GM23338 (cell line): Measurements from ENCODE around the gene DAZAP1. TPM values are rescaled to one million over a fixed set of nuclear protein-coding genes. Genes with fewer than 3 reads are reported as not detected.

Source experiments
- ATAC-seq: fragments of 200-7000 bp; cut with Tn5 transposase; 3 replicates; pipeline ENCODE4 v1.9.1; 2020
- DNase-seq: peaks from one replicate; pipeline ENCODE4 v3.0.0-alpha.2; 2015; ENCODE audit warnings: low spot score
- H2AFZ ChIP-seq: fragments of 200-600 bp; sonication (generic); 2 replicates; pipeline ENCODE4 v1.8.0; 2016; ENCODE audit warnings: antibody characterized with exemption, mild to moderate bottlenecking, moderate library complexity
- H3F3A ChIP-seq: fragments of 200-600 bp; sonication (generic); replicated peaks from 2 replicates; pipeline ENCODE4 v1.8.0; 2017; ENCODE audit warnings: antibody characterized with exemption, mixed run types, low read depth
- H3K27ac ChIP-seq: fragments of 200-600 bp; sonication (generic); 2 replicates; pipeline ENCODE4 v1.6.1; 2016; ENCODE audit warnings: low read depth
- H3K27me3 ChIP-seq: fragments of 200-600 bp; sonication (generic); 2 replicates; pipeline ENCODE4 v1.8.0; 2016; ENCODE audit warnings: mild to moderate bottlenecking, mixed run types, moderate library complexity; ENCODE audit not compliant: insufficient read depth
- H3K36me3 ChIP-seq: fragments of 200-600 bp; sonication (generic); 2 replicates; pipeline ENCODE4 v1.8.0; 2016; ENCODE audit warnings: mild to moderate bottlenecking; ENCODE audit not compliant: insufficient read depth
- H3K4me1 ChIP-seq: fragments of 200-600 bp; sonication (generic); 2 replicates; pipeline ENCODE4 v1.8.0; 2016; ENCODE audit warnings: mild to moderate bottlenecking, moderate library complexity; ENCODE audit not compliant: insufficient read depth
- H3K4me2 ChIP-seq: fragments of 200-600 bp; sonication (generic); 2 replicates; pipeline ENCODE4 v1.7.1; 2017; ENCODE audit warnings: mixed run types
- H3K4me3 ChIP-seq: fragments of 200-600 bp; sonication (generic); 2 replicates; pipeline ENCODE4 v1.6.1; 2016; ENCODE audit warnings: mixed run types
- H3K79me2 ChIP-seq: fragments of 200-600 bp; sonication (generic); replicated peaks from 2 replicates; pipeline ENCODE4 v1.8.0; 2017; ENCODE audit warnings: mild to moderate bottlenecking; ENCODE audit not compliant: insufficient read depth
- H3K9me2 ChIP-seq: fragments of 200-600 bp; sonication (generic); 2 replicates; pipeline ENCODE4 v1.8.0; 2017; ENCODE audit not compliant: insufficient read depth
- H4K20me1 ChIP-seq: fragments of 200-600 bp; sonication (generic); replicated peaks from 2 replicates; pipeline ENCODE4 v1.8.0; 2017; ENCODE audit warnings: mild to moderate bottlenecking; ENCODE audit not compliant: insufficient read depth
- H3K27ac Mint-ChIP-seq: 2 replicates; pipeline ENCODE4 v1.8.0; 2020; ENCODE audit warnings: inconsistent platforms, mild to moderate bottlenecking, moderate library complexity, mixed read lengths
- H3K27me3 Mint-ChIP-seq: 3 replicates; pipeline ENCODE4 v1.8.0; 2022; ENCODE audit warnings: low read depth, mild to moderate bottlenecking, moderate library complexity, mixed read lengths, inconsistent platforms; ENCODE audit not compliant: insufficient read depth, poor library complexity
- H3K36me3 Mint-ChIP-seq: 3 replicates; pipeline ENCODE4 v1.8.0; 2021; ENCODE audit warnings: low read depth, mild to moderate bottlenecking, inconsistent platforms, moderate library complexity, mixed read lengths
- H3K4me1 Mint-ChIP-seq: 3 replicates; pipeline ENCODE4 v1.8.0; 2020; ENCODE audit warnings: mild to moderate bottlenecking, inconsistent platforms, mixed read lengths
- H3K4me3 Mint-ChIP-seq: 3 replicates; pipeline ENCODE4 v1.8.0; 2021; ENCODE audit warnings: moderate library complexity, mild to moderate bottlenecking, inconsistent platforms, mixed read lengths
- H3K9me3 Mint-ChIP-seq: 3 replicates; pipeline ENCODE4 v1.8.0; 2020; ENCODE audit warnings: moderate library complexity, mild to moderate bottlenecking, inconsistent platforms, mixed read lengths
- CTCF ChIP-seq, 2 experiments: fragments of 200-600 bp in 1 of 2; sonication (generic) in 1 of 2; conservative IDR thresholded peaks; 2 replicates each; pipeline versions ENCODE4 v1.5.1 to v1.6.1; 2016 to 2017; ENCODE audit warnings: antibody characterized with exemption in 2 of 2, low read depth in 2 of 2, mild to moderate bottlenecking in 2 of 2, moderate library complexity in 1 of 2
- ETS1 ChIP-seq: IDR thresholded peaks from 2 replicates; pipeline ENCODE4 v1.6.1; 2016; ENCODE audit warnings: antibody characterized with exemption
- EZH2 ChIP-seq: fragments of 200-600 bp; sonication (generic); IDR thresholded peaks from one replicate; pipeline ENCODE4 v1.8.0; 2017; ENCODE audit warnings: antibody characterized with exemption, mild to moderate bottlenecking, low read depth; ENCODE audit not compliant: unreplicated experiment
- EZH2phosphoT487 ChIP-seq: fragments of 200-600 bp; sonication (generic); IDR thresholded peaks from one replicate; pipeline ENCODE4 v1.8.1; 2018; ENCODE audit warnings: antibody characterized with exemption; ENCODE audit not compliant: unreplicated experiment
- JUNB ChIP-seq: IDR thresholded peaks from one replicate; pipeline ENCODE4 v1.6.1; 2016; ENCODE audit warnings: antibody characterized with exemption; ENCODE audit not compliant: unreplicated experiment
- POLR2AphosphoS5 ChIP-seq: IDR thresholded peaks from 2 replicates; pipeline ENCODE4 v1.6.1; 2016; ENCODE audit warnings: antibody characterized with exemption, low read depth
- ZNF114 ChIP-seq: fragments of 250-450 bp; sonication (Bioruptor Pico); IDR thresholded peaks from 2 replicates; pipeline ENCODE4 v1.5.0; 2020; ENCODE audit warnings: mild to moderate bottlenecking, moderate library complexity
- ZNF331 ChIP-seq: fragments of 250-450 bp; sonication (Bioruptor Pico); IDR thresholded peaks from 2 replicates; pipeline ENCODE4 v1.5.0; 2020; ENCODE audit warnings: low read depth, mild to moderate bottlenecking, moderate library complexity
- polyA plus RNA-seq: library from polyadenylated mRNA; unstranded; fragments of >200 nt; fragmentation: Nextera tagmentation; extraction: Ambion mirVana; gene quantifications from 2 replicates; pipeline ENCODE4 v1.2.1, GENCODE V29; 2016
- total RNA-seq: library from RNA; depleted of rRNA; stranded (reverse); fragments of >200 nt; shearing (Covaris generic); gene quantifications from 2 replicates; pipeline ENCODE4 v1.2.3, GENCODE V29; 2014

DAZAP1 gene
- total and polyA plus RNA-seq, 2 experiments from 2014 or later = 44.1 to 194 TPM

GRCh38 chr19:1482361-1483130, 75.2 kb downstream of the DAZAP1 start:
- ATAC-seq = no peak
- no peak overlapping the region for H2AFZ ChIP-seq
- no peaks in the 10 kb centered on the region for H3K9me2 ChIP-seq
- Mint-ChIP-seq H3K27ac (no peak overlapping the region), H3K27me3 (peaks cover 7% of the 10 kb centered on the region), H3K36me3 (peaks cover under 1% of the 10 kb centered on the region; the same call in 2 of the 3 replicates), H3K9me3 (no peaks in the 10 kb centered on the region; the same call in 2 of the 3 replicates), H3K4me3 (no peak overlapping the region), H3K4me1 (peaks cover under 1% of the 10 kb centered on the region; the same call in 2 of the 3 replicates)
- no peaks in the 10 kb centered on the region for H3K36me3 ChIP-seq
- DNase-seq = no peak
- H3K27me3 ChIP-seq = no peaks in the 10 kb centered on the region
- H3K79me2 ChIP-seq = peaks cover 10% of the 10 kb centered on the region
- H3F3A ChIP-seq = 0 out of 2 replicates have a peak, but pooled peaks cover 10% of the 10 kb centered on the region
- no peak overlapping the region for H3K27ac ChIP-seq
- TF ChIP-seq JUNB (no peak), CTCF (conservative IDR thresholded peaks at IDR 0.05; ENCODE audit: low read depth in 2 of 2) (peak in 1 of 2 experiments; percentile 19; a peak in 1 of 4 replicates)
- H3K4me1 ChIP-seq = peaks cover 4% of the 10 kb centered on the region; the same call in 1 of the 2 replicates
- H3K4me2 ChIP-seq = no peak overlapping the region
- H4K20me1 ChIP-seq = peaks cover 5% of the 10 kb centered on the region; the same call in 1 of the 2 replicates
- H3K4me3 ChIP-seq = no peak overlapping the region

- peaks cover 2% of the 10 kb centered on the region for H3K79me2 ChIP-seq
- Mint-ChIP-seq H3K27me3 (peaks cover 7% of the 10 kb centered on the region), H3K27ac (no peak overlapping the region), H3K36me3 (no peaks in the 10 kb centered on the region; the same call in 1 of the 3 replicates), H3K4me3 (no peak overlapping the region), H3K4me1 (no peaks in the 10 kb centered on the region; the same call in 1 of the 3 replicates), H3K9me3 (no peaks in the 10 kb centered on the region; the same call in 2 of the 3 replicates)
- no peaks in the 10 kb centered on the region for H3K27me3 ChIP-seq
- DNase-seq (no peak), ATAC-seq (no peak)
- 0 out of 2 replicates have a peak, but pooled peaks cover 5% of the 10 kb centered on the region for H3F3A ChIP-seq
- no peak overlapping the region for H3K4me3 ChIP-seq
- H4K20me1 ChIP-seq = no peaks in the 10 kb centered on the region; the same call in 1 of the 2 replicates
- H3K27ac ChIP-seq = no peak overlapping the region
- H3K36me3 ChIP-seq = no peaks in the 10 kb centered on the region
- H3K4me1 ChIP-seq = peaks cover under 1% of the 10 kb centered on the region; the same call in 1 of the 2 replicates
- no peak overlapping the region for H2AFZ ChIP-seq
- H3K4me2 ChIP-seq = no peak overlapping the region
- no peaks in the 10 kb centered on the region for H3K9me2 ChIP-seq
- no peak for TF ChIP-seq ZNF331 (CRISPR knock-in tag)
- no peak for TF ChIP-seq EZH2phosphoT487
- no peak for TF ChIP-seq JUNB
- no peak for TF ChIP-seq ETS1
- TF ChIP-seq EZH2 = no peak
- TF ChIP-seq ZNF114 (CRISPR knock-in tag) = no peak
- TF ChIP-seq CTCF (conservative IDR thresholded peaks at IDR 0.05; ENCODE audit: low read depth in 2 of 2) = no peak
- no peak for TF ChIP-seq POLR2AphosphoS5
Measured at GRCh38 chr19:1483131-1483978, 76.0 kb downstream of the DAZAP1 start.
